Trophoblast cell (in vitro differentiated cells and primary cell): Measurements from ENCODE around the gene SEPTIN3.

Experiments
- DNase-seq, 2 donors: peaks; one replicate each; pipeline ENCODE4 v3.0.0-alpha.2; 2016
- H2AFZ ChIP-seq: 2 replicates; pipeline ENCODE4 v1.6.1; 2013; ENCODE audit warnings: low read length, moderate library complexity, mild to moderate bottlenecking; ENCODE audit not compliant: insufficient read depth, poor library complexity
- H2AK5ac ChIP-seq: 2 replicates; pipeline ENCODE4 v1.6.1; 2013; ENCODE audit warnings: mild to moderate bottlenecking, low read length
- H2BK120ac ChIP-seq: 2 replicates; pipeline ENCODE4 v1.6.1; 2013; ENCODE audit warnings: low read length, mild to moderate bottlenecking, moderate library complexity; ENCODE audit not compliant: insufficient read depth, poor library complexity
- H2BK12ac ChIP-seq: 2 replicates; pipeline ENCODE4 v1.6.1; 2013; ENCODE audit warnings: mild to moderate bottlenecking, low read length, moderate library complexity
- H2BK5ac ChIP-seq: 2 replicates; pipeline ENCODE4 v1.6.1; 2013; ENCODE audit warnings: low read length, low read depth, moderate library complexity, mild to moderate bottlenecking; ENCODE audit not compliant: poor library complexity
- H3K14ac ChIP-seq: 2 replicates; pipeline ENCODE4 v1.6.1; 2013; ENCODE audit warnings: mild to moderate bottlenecking, low read length
- H3K18ac ChIP-seq: 2 replicates; pipeline ENCODE4 v1.6.1; 2013; ENCODE audit warnings: mild to moderate bottlenecking, low read length
- H3K23ac ChIP-seq: 2 replicates; pipeline ENCODE4 v1.6.1; 2013; ENCODE audit warnings: low read length
- H3K27ac ChIP-seq: 2 replicates; pipeline ENCODE4 v1.5.1; 2013; ENCODE audit warnings: low read depth, mild to moderate bottlenecking, inconsistent platforms, low read length, moderate library complexity
- H3K27me3 ChIP-seq: 2 replicates; pipeline ENCODE4 v1.6.1; 2013; ENCODE audit warnings: inconsistent platforms, mild to moderate bottlenecking, low read length, moderate library complexity; ENCODE audit not compliant: insufficient read depth
- H3K36me3 ChIP-seq, 2 experiments: 1 replicate in 1 of 2; 2 replicates in 1 of 2; pipeline ENCODE4 v1.6.1; 2013; ENCODE audit warnings: low read length in 2 of 2, mild to moderate bottlenecking in 2 of 2, moderate library complexity in 1 of 2; ENCODE audit not compliant: insufficient read depth in 2 of 2, control insufficient read depth in 1 of 2
- H3K4ac ChIP-seq: 2 replicates; pipeline ENCODE4 v1.6.1; 2013; ENCODE audit warnings: low read depth, mild to moderate bottlenecking, low read length, moderate library complexity
- H3K4me1 ChIP-seq, 2 experiments: 1 replicate in 1 of 2; 2 replicates in 1 of 2; pipeline ENCODE4 v1.6.1; 2013; ENCODE audit warnings: low read length in 2 of 2, mild to moderate bottlenecking in 2 of 2, moderate library complexity in 1 of 2; ENCODE audit not compliant: insufficient read depth in 2 of 2, control insufficient read depth in 1 of 2
- H3K4me2 ChIP-seq: 2 replicates; pipeline ENCODE4 v1.6.1; 2013; ENCODE audit warnings: inconsistent platforms, mild to moderate bottlenecking, low read length, moderate library complexity
- H3K4me3 ChIP-seq: 2 replicates; pipeline ENCODE4 v1.5.1; 2013; ENCODE audit warnings: mild to moderate bottlenecking, low read depth, low read length, inconsistent platforms
- H3K79me1 ChIP-seq: one replicate; pipeline ENCODE4 v1.6.1; 2013; ENCODE audit warnings: low read length
- H3K79me2 ChIP-seq: 2 replicates; pipeline ENCODE4 v1.6.1; 2013; ENCODE audit warnings: low read length, mild to moderate bottlenecking; ENCODE audit not compliant: control insufficient read depth, insufficient read depth, poor library complexity
- H3K9ac ChIP-seq: 2 replicates; pipeline ENCODE4 v1.6.1; 2013; ENCODE audit warnings: mild to moderate bottlenecking, low read length
- H3K9me3 ChIP-seq: 2 replicates; pipeline ENCODE4 v1.6.1; 2013; ENCODE audit warnings: low read depth, mild to moderate bottlenecking, control low read depth, inconsistent platforms, low read length; ENCODE audit not compliant: insufficient read depth
- H4K12ac ChIP-seq: 2 replicates; pipeline ENCODE4 v1.6.1; 2013; ENCODE audit warnings: low read depth, mild to moderate bottlenecking, low read length, moderate library complexity
- H4K8ac ChIP-seq: 2 replicates; pipeline ENCODE4 v1.6.1; 2013; ENCODE audit warnings: low read depth, mild to moderate bottlenecking, low read length, moderate library complexity
- H4K91ac ChIP-seq: one replicate; pipeline ENCODE4 v1.6.1; 2013; ENCODE audit warnings: low read depth, mild to moderate bottlenecking, low read length, moderate library complexity
- WGBS: extraction: QIAGEN DNeasy Blood & Tissue Kit; methylation state at CpG from one replicate; pipeline ENCODE4 v1.1.7; 2013; ENCODE audit warnings: missing lambda C conversion rate; ENCODE audit not compliant: insufficient read length, insufficient coverage; ENCODE audit errors: extremely low coverage; 5-methylcytosine and 5-hydroxymethylcytosine counted together

Gene SEPTIN3

DNA sequence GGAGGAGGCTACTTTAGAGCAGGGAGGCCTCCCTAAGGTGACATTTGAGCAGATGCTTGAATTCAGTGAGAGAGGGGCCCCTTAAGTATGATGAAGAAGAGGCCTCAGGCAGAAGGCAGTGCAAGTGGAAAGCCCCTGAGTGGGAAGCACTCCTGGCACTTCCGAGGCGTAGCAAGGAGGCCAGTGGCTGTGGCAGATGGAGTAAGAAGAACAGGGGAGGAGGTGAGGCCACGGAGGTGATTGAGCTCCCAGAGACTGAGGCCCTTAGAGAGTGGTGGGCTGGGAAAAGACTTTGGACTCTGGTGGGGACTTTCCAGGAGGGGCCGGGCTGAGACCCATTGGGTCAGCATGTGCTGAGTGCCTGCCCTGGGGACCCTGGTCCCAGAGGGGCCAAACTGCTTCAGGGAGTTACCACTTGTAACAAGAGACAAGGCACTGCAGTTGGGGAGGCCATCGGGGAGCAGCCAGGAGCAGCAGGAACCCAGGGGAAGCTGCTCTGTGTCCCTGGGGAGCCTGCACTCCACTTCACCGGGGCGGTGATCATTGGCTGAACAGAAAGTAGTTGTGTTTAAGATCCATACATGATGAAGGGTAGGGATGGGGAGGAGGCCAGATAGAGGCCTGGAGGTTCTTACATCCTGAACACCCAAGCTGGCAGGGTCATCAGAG, 19.8 kb upstream of the SEPTIN3 start:
- no peak overlapping the region for H2BK12ac ChIP-seq
- no peak overlapping the region for H4K12ac ChIP-seq
- peaks cover 8% of the 10 kb centered on the region in 2 experiments for H3K4me1 ChIP-seq
- no peaks in the 10 kb centered on the region for H3K27me3 ChIP-seq
- H3K36me3 ChIP-seq, result peaks cover 3% of the 10 kb centered on the region in 2 experiments
- no peak overlapping the region for H3K18ac ChIP-seq
- H2AFZ ChIP-seq, result no peak overlapping the region
- H3K79me1 ChIP-seq, result peaks cover 6% of the 10 kb centered on the region
- DNase-seq, result no peak
- H3K4ac ChIP-seq, result no peak overlapping the region
- H3K14ac ChIP-seq, result no peak overlapping the region
- H2AK5ac ChIP-seq, result peak overlapping the region; percentile 26
- H4K8ac ChIP-seq, result no peak overlapping the region
- H4K91ac ChIP-seq, result no peak overlapping the region
- no peak overlapping the region for H3K4me2 ChIP-seq
- H3K9me3 ChIP-seq, result no peaks in the 10 kb centered on the region
- no peak overlapping the region for H2BK120ac ChIP-seq
- H2BK5ac ChIP-seq, result no peak overlapping the region
- H3K9ac ChIP-seq, result no peak overlapping the region
- H3K79me2 ChIP-seq, result no peaks in the 10 kb centered on the region
- no peak overlapping the region for H3K27ac ChIP-seq
- WGBS, result no CpG with 5 or more reads among the region's 7 CpGs
- no peak overlapping the region for H3K23ac ChIP-seq
- no peak overlapping the region for H3K4me3 ChIP-seq

GRCh38 chr22:41951898-41952474, 17.3 kb upstream of the SEPTIN3 start, which contains the start of gene SMIM45:
SMIM45 (plus strand) TSS chr22:41952150.
- Histone ChIP-seq H3K9me3 (no peaks in the 10 kb centered on the region), H2BK120ac (no peak within 1 kb of the TSS)
- no CpG with 5 or more reads among the region's 16 CpGs for WGBS

GRCh38 chr22:41952713-41953112, 16.5 kb upstream of the SEPTIN3 start:
- no peak overlapping the region for H2AFZ ChIP-seq
- WGBS, result no CpG with 5 or more reads among the region's 2 CpGs
- H2BK120ac ChIP-seq, result no peak overlapping the region
- no peak overlapping the region for H2BK12ac ChIP-seq
- no peak overlapping the region for H2BK5ac ChIP-seq
- no peaks in the 10 kb centered on the region for H3K36me3 ChIP-seq
- no peak overlapping the region for H3K27ac ChIP-seq
- H4K12ac ChIP-seq, result no peak overlapping the region
- H3K18ac ChIP-seq, result no peak overlapping the region
- no peak overlapping the region for H3K4me3 ChIP-seq
- H3K9ac ChIP-seq, result no peak overlapping the region
- no peak overlapping the region for H3K23ac ChIP-seq
- DNase-seq, result no peak
- H4K8ac ChIP-seq, result no peak overlapping the region
- H2AK5ac ChIP-seq, result no peak overlapping the region
- H3K4ac ChIP-seq, result no peak overlapping the region
- no peak overlapping the region for H4K91ac ChIP-seq
- no peak overlapping the region for H3K14ac ChIP-seq
- H3K4me1 ChIP-seq, result peaks cover 0 to 3% of the 10 kb centered on the region in 2 experiments
- H3K9me3 ChIP-seq, result no peaks in the 10 kb centered on the region
- no peaks in the 10 kb centered on the region for H3K79me2 ChIP-seq
- no peaks in the 10 kb centered on the region for H3K79me1 ChIP-seq
- no peak overlapping the region for H3K4me2 ChIP-seq
- no peaks in the 10 kb centered on the region for H3K27me3 ChIP-seq

More at GRCh38 chr22:41951898-41952474, 17.3 kb upstream of the SEPTIN3 start, which contains the start of gene SMIM45:
- Histone ChIP-seq H3K36me3 (no peaks in the 10 kb centered on the region), H3K27ac (no peak within 1 kb of the TSS), H2BK12ac (no peak within 1 kb of the TSS), H2AFZ (no peak within 1 kb of the TSS), H3K79me1 (peaks cover 1% of the 10 kb centered on the region), H4K8ac (no peak within 1 kb of the TSS), H4K91ac (no peak within 1 kb of the TSS), H3K23ac (no peak within 1 kb of the TSS), H4K12ac (no peak within 1 kb of the TSS), H2AK5ac (no peak within 1 kb of the TSS), H2BK5ac (no peak within 1 kb of the TSS), H3K14ac (no peak within 1 kb of the TSS), H3K79me2 (no peaks in the 10 kb centered on the region), H3K4ac (no peak within 1 kb of the TSS), H3K4me2 (no peak within 1 kb of the TSS), H3K4me1 (peaks cover 0 to 2% of the 10 kb centered on the region in 2 experiments), H3K9ac (no peak within 1 kb of the TSS), H3K4me3 (no peak within 1 kb of the TSS), H3K27me3 (no peaks in the 10 kb centered on the region), H3K18ac (no peak within 1 kb of the TSS)
- no peak for DNase-seq

DNA sequence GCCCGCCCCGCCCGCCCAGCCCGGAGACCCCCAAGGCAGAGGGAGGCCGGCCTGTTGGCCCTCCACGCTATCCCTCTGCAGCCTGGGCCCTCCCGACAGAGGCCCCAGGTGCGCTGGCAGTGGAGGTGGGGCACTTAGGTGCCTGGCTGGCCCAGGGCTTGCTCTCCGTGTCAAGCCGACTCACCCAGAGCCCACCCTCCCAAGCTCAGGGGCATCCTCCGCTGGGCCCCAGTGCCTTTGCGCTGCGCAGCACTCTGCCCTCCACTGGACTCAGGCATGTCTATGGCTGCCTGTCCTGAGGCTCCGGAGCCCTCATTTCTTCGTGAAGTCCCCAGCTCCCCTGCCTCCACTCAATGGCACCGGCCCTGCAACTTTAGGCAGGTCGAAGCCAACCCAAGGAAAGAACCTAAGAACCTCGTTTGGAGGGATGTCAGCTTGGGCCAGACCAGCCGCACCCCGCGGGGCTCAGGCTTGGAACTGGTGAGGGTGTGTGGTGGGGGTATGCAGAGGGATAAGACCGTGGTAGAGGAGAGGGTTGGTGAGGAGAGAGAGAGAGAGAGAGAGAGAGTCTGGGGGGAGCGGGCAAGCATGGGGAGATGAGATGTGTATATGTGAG, 11.2 kb upstream of the SEPTIN3 start:
- Histone ChIP-seq H2BK120ac (no peak overlapping the region), H3K4me2 (peak overlapping the region; percentile 55)

More for the DNA sequence above, 11.2 kb upstream of the SEPTIN3 start:
- no peak overlapping the region for H2BK12ac ChIP-seq
- no peak overlapping the region for H3K4me3 ChIP-seq
- no peak overlapping the region for H4K91ac ChIP-seq
- H3K18ac ChIP-seq, result no peak overlapping the region
- no peak overlapping the region for H3K27ac ChIP-seq
- H3K4ac ChIP-seq, result no peak overlapping the region
- no peak overlapping the region for H3K9ac ChIP-seq
- peaks cover 2% of the 10 kb centered on the region for H3K79me1 ChIP-seq
- H3K79me2 ChIP-seq, result no peaks in the 10 kb centered on the region
- peak overlapping the region; percentile 63 for H4K12ac ChIP-seq
- H3K4me1 ChIP-seq, result peaks cover 0 to 6% of the 10 kb centered on the region in 2 experiments
- no peaks in the 10 kb centered on the region for H3K36me3 ChIP-seq
- H3K14ac ChIP-seq, result no peak overlapping the region
- H4K8ac ChIP-seq, result peak overlapping the region; percentile 76
- no peak for DNase-seq
- no peak overlapping the region for H3K23ac ChIP-seq
- 100% methylated on average over 1 of the region's 23 CpGs for WGBS
- H2BK5ac ChIP-seq, result no peak overlapping the region
- no peak overlapping the region for H2AK5ac ChIP-seq
- no peaks in the 10 kb centered on the region for H3K27me3 ChIP-seq
- no peaks in the 10 kb centered on the region for H3K9me3 ChIP-seq
- H2AFZ ChIP-seq, result peak overlapping the region; percentile 73
